GM10847 (cell line): Measurements from ENCODE around the gene TULP4.

Source experiments
- POLR2A ChIP-seq: IDR thresholded peaks from 2 replicates; pipeline ENCODE4 v1.6.1; 2011; ENCODE audit not compliant: insufficient read length; ENCODE audit errors: extremely low read depth

Gene TULP4

DNA sequence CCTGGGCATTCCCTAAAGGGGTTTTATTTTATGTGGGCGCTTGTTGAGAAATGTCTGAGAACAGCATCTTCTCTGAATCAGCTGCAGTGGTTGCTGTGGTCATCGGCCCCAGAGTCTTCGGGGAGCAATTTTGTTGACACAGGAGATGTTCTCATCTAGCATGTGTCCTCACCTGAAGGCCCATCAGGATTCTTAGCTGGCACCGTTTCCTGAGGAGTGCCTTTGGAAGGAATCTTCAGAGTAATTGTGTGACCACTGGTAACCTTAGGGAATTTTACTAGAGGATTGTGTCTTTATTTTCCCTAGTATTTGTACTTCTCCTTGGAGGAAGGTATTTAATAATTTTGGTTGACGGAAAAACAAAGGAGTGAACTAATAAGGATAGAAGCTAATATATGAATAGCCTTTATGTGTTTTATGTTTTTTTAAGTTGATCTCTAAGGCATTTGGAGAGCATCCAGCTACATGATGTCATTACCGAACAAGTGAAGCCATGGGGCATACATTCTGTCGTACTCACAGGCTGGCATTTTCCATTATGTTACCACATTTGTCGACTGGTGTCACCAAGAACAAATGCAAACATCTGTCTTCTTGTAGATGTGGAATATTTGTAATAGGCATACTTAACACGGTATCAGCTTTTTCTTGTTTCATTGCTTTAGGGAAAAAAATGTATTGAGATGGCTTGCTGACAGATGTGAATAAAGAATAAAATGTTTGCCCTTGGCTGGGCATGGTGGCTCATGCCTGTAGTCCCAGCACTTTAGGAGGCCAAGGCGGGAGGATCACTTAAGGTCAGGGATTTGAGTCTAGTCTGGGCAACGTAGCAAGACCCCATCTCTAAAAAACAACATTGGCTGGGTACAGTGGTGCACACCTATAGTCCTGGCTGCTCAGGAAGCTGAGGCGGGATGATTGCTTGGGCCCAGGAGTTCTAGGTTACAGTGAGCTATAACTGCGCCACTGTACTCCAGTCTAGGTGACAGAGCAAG lies 41.9 kb downstream of the TULP4 start:
- no peak for TF ChIP-seq POLR2A

DNA sequence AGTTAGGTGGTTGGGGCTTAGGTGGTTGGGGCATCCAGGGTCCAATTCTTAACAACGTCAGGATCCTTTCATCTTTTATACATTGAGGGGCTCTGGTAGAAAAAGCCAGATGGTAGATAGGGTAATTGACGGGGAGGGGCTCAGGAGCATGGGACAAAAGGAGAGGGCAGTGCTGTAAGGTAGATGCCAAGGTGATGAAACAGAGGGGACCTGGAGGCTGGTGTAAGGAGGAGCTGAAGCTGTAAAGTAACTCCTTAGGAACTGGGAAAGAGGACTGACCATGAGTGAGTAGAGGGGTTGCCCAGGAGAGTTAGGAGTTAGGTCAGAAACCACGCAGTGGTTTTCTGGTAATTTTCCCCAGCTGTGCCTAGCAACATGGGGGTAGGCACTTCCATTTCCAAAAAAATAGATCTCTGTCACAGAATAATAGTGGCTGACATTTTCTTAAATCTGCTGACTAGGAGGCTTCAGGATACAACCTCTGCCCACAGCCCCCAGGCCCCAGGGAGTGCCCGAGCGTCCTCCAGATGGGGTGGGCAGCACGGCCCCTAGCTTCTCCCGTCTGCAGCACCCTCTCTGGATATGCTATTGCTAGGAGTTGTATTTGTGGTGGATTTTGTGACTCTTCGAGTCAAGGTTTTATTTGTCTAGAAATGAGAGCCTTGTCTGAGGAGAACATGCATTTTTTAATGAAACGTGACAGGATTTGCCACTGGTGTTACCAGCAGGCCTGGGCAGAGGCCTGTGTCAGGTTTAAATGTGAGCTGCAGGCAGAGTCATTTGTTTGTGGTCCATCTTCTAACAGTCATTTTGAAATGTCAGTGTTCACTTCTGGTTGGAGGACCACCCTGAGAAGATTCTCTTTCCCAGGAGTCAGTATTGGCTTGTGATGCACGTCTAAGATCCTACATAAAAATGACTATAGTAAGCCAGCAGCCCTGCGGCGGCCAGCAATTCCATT lies 44.6 kb downstream of the TULP4 start:
- TF ChIP-seq POLR2A: no peak

DNA sequence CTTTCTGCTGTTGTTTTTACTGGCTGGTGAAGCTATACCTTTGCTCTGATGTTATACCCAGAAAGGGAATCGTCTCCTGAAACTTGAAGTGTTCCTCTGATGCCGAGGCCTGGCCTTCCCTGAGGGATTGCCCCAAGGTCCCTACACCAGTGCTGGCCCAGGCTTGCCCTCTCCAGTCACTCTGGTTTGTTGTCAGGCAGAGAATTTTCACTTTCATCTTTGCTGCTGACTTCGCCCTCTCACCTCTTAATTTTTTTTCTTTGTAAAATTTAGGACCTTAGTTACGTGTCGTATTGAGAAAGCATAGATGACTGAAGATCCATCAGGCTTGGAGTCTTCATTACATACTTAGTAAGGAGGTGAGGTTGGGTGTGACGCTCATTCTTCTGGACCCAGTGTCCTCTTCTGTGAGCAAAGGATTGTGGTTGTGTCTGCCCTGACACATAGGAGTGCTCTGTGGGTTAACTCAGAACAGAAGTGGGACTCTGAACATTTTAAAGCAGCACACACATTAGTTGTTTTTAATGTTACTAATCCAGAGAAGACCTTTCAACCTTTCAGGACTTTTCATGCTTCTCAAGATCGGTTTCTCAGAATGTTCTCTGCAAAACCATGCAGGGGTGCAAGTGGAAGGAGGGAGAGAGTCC lies 45.4 kb downstream of the TULP4 start:
- no peak for TF ChIP-seq POLR2A

DNA sequence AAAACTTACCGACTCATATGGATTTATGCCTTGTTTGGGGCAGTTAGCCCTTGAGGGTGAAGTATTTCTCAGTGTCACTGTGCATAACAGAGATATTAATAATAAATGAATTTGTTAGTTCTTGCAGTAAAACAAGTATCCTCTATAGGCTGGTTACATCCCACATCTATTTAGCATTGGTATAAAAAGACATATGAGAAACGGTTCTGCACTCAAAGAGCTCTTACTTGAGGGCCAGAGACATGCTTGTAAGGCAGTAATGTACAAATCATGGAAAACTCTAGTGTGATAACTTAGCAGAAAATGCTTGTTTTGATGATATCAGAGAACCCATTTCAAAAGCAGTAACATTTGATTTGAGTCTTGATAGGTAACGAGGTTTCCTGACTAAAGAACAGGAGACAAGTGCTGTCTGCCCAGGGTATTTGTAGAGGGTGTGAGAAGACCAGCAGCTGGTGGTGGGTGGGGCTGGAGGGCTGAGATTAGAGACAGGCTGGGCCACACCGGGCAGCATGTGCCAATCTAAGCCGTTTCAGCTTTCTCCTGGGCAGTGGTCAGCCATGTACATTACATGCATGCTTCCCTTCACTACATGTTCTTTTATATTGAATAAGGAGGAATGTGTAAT lies 46.3 kb downstream of the TULP4 start:
- no peak for TF ChIP-seq POLR2A

DNA sequence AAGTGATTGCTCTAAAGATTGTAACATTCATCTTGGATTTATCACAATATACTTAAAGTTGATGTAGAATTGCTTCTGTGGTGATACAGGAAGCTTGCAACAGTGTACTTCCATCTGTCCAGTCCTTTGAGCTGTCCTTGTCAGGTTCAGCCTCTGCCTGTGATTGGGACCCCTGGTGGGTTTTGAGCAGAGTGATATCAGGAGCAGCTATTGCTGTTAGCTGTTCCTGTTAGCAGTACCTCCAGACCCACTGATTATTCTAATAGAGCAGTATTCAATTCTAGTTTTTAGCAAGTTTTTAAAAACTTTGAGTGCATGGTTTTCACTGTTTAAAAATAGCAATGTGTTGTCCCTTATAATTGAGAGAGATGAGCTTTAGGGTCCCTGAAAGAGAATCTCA lies 48.8 kb downstream of the TULP4 start:
- TF ChIP-seq POLR2A: no peak

DNA sequence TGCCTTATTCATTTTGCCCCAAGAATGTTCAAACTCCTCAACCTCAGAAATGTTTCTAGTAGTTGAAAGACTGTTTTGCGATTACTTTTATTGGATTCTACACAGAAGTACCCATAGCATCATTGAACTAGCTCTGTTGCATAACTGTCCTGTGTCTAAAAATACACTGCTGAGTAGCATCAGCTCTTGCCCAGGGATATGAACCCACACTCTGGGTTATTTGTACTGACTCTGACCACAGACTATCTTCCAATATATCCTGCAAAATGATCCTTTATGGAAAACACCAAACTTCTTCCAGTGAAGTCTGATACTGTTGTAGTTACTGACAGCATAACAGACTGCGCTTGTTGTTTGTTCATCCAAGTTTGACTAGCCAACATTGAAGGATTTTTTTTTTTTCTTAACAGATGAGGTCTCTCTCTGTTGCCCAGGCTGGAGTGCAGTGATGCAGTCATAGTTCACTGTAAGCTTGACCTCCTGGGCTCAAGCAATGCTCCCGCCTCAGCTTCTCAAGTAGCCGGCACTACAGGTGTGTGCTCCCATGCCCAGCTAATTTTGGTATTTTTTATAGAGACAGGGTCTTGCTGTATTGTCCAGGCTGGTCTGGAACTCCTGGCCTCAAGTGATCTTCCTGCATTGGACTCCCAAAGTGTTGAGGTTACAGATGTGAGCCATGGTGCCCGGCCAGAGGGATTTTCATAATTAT lies 49.9 kb downstream of the TULP4 start:
- no peak for TF ChIP-seq POLR2A

DNA sequence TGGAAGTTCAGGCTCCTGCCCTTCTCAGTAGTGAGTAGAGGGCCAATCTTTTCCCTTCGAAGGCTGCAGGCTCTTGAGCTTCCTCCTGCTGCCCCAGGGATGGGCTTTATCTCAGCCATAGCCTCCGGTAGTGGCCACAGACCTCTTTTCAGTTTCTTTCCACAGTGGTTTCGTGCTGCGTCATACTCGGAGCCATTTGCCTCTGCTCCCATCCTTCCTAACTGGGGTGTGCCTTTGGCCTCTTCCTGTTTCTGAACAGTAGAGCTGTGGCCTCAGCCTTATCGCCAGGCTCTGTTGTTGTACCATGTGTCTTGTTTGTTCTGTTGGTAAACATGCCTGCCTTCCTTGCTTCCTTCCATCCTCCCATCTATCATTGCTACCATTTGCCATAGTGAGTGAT lies 54.1 kb downstream of the TULP4 start:
- TF ChIP-seq POLR2A: no peak

DNA sequence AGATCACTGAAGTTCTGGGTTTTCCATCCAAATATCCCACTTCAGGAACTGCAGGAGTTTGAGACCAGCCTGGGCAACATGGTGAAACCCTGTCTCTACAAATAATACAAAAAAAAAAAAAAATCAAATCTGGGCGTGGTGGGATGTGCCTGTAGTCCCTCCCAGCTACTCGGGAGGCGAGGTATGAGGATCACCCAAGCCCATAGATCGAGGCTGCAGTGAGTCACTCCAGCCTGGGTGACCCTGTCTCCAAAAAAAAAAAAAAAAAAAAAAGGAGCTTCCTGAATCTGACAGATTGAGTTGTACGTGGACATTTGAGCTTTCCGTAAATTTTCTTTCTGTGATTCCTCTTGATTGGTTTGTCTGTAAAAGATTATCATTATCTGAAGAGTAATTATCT lies 55.6 kb downstream of the TULP4 start:
- no peak for TF ChIP-seq POLR2A

DNA sequence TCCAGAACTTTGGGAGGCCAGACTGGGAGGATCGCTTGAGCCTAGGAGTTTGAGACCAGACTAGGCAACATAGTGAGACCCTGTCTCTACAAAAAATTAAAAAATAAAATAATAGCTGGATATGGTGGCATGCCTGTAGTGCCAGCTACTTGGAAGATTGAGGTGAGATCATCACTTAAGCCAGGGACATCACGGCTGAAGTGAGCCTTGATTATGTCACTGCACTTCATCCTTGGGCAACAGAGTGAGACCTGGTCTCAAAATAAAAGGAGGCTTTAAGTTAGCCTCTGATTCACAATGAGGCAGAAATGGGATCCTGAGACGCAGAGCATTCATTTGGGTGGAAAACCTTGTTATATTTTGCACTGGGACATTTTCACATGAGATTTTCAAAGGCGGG lies 57.0 kb downstream of the TULP4 start:
- TF ChIP-seq POLR2A: no peak

DNA sequence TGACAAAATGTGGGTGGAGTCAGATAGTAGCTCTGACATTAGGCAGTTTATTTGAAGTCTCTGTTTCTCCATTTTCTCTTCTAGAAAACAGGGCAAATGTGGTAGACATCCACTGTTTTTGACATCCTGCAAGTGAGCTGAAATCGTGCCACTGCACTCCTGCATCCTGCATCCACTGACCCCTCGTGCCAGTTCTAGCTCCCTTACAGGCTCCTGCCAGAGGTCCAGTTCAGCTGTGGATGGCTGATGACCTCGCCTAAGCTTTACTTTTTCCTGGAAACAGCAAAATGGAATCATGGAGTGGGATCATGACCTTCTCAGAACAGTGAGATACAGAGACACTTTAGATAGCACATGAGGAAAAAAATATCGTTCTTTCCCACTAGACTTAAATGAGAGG lies 58.5 kb downstream of the TULP4 start:
- no peak for TF ChIP-seq POLR2A

DNA sequence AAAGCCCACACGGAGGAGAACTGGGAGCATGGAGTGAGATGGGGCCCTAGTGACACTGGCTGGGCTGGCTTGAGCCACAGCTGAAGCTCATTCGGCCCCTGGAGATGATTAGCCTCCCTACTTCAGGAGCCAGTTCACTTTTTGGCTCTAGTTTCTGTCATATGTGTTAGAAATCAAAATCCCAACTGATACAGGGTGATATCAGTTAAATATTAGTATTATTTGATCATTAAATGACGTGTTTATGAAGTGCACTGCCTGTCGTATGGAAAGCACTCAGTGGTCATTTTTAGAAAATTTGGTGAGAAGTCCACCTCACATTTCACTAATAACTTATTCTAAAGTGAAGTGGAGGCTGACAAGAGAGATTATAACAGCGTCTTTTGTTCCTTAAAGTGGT lies 59.0 kb downstream of the TULP4 start:
- no peak for TF ChIP-seq POLR2A

DNA sequence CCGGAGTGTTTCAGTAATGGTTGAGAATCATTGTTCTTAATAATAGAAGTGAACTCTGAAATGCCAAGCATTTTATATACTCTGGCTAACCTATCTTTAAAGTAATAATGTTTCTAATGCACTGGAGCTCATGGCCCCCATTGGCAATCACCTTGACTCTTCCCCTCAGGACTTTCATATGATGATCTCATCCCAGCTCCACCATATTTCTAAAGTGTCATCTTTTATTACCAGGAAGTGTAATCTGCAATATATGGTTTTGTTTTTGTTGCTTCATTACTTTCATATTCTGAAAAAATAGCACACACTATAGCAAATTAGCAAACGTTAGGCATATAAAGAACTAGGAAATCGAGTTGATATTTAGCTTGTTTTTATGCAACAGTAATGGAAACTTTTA lies 60.3 kb downstream of the TULP4 start:
- no peak for TF ChIP-seq POLR2A

DNA sequence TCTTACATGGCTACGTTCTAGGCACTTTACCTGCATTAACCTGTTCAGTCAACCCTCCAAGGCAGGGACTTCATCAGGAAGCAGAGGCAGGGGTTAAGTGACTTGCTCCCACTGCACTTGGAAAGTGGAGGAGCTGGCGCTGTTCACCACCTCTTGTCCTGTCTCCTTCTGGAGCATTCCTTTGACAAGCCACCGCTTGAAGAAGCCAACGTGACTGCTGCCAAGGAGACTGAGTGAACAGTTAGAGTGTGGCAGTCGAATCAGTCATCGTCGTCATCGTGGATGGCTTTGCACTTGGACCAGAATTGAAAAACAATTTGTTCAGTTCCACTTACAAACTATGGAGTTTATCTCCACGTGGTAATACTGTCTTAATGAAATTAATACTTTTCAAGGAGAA lies 60.9 kb downstream of the TULP4 start:
- TF ChIP-seq POLR2A: no peak

DNA sequence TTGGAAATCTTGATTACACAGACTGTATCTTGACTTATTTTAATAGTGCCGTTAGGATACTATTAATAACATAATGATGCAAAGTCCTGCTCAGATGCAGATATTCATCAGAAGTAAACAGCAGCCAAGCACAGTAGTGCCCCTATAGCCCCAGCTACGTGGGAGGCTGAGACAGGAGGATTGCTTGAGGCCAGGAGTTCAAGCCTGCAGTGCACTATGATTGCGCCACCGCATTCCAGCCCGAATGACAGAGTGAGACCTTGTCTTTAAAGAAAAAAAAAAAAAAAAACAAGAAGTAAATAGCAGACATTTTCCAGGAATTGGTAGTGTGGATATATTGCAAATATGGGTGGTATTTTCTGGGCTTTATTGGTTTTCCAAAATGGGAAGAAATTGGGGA lies 61.8 kb downstream of the TULP4 start:
- TF ChIP-seq POLR2A: no peak
